Germinal center (tissue), 1 donor: Measurements from ENCODE around the gene MSMP.
A peak's percentile ranks its signal among the peaks of the same experiment; 100 is the strongest.

ENCODE experiments used
- DNase-seq: peaks from one replicate; pipeline ENCODE4 v3.0.0; 2012; ENCODE audit warnings: mixed read lengths, low spot score

The MSMP gene

DNA sequence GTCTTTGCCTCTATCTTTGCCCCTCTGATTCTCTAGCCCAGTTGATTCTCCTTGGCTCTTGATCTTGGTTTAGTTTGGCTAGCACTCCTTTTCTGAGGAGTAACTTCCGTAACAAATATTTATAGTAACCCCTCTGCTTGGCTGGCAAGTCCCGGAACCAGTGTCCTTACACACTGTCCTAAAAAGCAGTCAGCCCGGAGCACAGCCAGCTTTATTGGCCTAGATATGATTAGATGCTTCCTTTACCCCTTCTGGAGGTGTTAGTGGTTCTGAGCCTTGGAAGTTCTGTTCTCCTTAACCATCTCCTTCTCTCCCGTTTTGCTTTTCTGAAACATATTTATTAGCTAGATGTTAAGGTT, 17.0 kb upstream of the MSMP start:
- no peak for DNase-seq

DNA sequence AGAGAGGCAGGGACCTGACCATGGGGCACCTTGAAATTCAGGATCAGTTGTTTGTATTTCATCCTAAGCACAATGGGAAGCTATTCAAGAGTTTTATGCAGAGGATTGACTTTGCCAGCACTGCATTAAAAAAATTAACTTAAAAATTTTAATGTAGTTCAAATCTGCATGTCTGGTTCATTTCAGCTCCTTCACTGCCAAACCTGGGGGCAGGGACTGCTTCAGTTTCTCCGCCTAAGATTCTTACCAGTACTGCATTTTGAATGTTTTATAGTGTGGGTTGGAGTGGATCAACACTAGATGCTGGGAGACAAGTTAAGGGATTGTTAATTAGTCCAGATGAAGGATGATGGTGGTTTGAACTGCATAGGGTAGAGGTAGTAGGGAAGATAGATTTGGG, 15.7 kb upstream of the MSMP start:
- DNase-seq = no peak

DNA sequence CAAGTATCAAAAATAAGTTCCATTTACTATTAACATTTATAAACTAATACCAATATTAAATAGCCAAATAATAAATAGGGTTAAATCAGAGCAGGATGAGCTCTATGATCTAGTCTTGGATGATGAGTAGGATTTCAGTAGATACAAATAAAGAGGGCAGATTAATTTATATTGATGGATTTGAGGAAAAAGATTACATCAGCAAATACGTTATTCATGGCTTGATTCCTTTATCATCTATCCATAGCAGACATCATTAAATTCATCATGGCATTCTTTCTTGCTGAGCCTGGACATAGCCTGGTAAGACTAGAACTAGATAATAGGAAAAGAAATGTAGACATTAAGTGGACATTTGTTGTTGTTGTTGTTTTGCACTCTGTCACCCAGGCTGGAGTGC, 13.4 kb upstream of the MSMP start:
- DNase-seq = no peak

DNA sequence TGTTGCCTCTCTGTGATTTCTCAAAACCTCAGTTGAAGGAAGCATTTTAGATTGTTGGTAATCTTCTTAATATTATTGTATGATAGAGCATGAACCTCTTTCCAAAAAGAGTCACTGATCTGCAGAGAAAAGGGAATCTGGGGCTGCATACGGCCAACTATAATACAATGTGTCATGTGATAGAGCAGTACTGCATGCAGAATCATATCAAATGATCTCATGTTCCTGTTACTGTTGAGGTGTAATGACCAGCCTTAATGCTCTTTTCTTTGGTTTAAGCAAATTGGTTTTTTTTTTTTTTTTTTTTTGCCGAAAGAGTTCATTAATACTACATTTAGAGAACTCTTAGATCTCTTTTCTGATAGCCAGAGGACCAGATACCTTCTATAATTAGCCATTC, 12.9 kb upstream of the MSMP start:
- no peak for DNase-seq

DNA sequence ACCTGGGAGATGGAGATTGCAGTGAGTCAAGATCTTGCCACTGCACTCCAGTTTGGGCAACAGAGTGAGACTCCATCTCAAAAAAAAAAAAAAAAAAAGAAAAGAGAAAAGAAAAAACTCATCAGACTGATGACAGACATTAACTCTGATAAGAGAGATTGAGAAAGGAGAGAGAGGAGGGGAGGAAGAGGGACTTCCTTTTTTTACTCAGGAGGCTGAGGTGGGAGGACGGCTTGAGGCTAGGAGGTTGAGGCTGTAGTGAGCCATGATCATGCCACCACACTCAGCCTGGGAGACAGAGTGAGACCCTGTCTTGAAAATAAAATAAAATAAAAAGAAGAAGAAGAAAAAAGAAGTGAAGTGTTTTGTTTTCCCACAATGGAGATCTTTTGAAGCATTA, 9.7 kb upstream of the MSMP start:
- no peak for DNase-seq

DNA sequence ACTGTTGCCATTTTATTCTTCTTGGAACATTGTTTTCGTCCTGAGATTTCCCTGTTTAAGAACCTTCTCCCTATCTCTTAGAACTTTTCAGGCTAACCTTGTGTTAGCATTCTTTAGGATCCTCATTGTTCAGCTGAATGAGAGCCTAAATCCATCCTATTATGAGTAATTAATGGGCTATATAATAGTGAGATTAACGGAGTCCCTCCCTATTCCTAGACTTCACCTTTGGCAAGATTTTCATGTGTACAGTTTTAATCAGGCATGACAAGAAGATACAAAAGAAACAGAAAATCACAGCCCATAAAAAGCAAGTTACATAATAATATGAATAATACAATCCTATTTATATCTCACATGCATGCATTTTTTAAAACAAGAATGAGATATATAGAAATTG, 9.1 kb upstream of the MSMP start:
- no peak for DNase-seq

DNA sequence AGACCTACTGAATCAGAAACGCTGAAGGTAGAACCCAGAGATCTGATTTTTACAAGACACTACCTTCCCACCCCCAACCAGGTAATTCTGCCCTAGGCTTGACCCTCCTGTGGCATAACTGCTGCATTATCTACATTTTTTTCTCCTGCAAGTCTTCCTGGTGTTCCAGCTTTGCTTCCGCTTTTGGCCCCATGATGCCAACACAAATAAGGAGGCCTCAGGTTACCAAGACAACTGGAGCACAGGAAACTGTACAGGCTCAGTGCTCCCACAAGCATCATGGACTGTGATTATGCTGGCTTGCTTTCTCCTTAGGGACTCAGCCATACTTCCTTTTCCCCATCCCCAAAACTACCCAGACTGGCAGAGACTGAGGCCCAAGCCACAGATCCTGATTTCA, 6.6 kb upstream of the MSMP start:
- no peak for DNase-seq

DNA sequence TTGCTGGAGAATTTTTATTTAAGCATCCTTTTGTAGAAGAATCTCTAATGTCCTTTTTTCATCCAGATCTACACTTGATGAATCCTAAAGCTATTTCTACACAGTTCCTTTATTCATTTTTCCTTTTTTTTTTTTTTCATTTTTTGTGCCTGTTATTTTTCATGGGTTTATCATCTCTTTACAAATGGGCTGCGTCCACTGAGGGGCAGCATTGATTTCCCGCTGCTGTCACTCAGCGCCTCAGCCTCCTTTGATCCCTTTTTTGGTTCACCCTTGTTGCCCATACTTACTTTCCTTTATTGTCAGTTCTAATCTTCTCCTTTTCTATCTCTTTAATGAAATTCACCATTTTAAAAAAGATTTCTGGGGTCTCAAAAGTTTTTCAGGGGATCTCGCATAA, 5.7 kb upstream of the MSMP start:
- DNase-seq = no peak

DNA sequence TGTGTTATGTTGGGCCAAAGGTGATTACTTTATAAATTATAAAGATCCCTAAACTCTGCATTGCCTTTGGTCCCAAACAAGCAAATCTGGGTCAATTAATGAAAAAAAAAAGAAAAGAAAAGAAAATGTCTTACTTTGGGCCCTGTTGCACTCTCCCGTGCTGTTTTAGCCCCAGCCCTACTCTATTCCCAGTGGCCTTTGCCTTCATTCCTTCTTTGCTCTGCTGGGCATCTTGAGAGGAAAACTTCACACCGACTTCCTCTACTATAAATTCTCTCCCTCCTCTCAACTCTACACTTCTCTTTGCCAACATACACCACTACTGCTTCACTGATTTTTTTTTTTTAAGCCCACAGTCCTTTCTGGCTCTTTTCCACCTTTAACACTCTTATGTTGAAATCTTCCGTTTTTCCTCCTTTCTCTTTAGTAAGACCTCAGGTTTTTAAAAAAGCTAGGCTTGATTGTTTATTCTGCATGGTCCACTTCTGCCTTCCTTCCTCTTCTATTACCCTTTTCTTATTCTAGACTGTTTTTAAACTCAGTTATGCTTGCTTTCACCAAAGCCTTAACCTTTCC, 4.5 kb upstream of the MSMP start:
- DNase-seq = no peak

DNA sequence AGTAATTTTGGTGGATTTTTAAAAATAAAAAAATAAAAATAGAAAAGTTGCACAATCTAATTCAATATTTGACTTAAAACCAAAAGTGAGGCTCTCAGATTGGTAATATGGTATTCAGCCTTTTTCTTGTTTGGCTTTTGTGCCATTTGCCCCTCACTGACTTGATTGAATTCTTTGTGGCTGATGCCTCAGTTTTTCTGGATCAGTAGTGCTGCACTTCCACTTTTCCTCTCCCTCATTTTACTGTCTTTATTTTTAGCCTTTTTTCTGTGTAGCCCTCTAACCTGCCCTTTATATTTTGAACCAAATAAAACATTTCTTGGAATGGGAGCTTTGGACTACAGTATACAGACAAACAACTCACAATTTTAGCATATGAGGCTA, 3.8 kb upstream of the MSMP start:
- DNase-seq = no peak

DNA sequence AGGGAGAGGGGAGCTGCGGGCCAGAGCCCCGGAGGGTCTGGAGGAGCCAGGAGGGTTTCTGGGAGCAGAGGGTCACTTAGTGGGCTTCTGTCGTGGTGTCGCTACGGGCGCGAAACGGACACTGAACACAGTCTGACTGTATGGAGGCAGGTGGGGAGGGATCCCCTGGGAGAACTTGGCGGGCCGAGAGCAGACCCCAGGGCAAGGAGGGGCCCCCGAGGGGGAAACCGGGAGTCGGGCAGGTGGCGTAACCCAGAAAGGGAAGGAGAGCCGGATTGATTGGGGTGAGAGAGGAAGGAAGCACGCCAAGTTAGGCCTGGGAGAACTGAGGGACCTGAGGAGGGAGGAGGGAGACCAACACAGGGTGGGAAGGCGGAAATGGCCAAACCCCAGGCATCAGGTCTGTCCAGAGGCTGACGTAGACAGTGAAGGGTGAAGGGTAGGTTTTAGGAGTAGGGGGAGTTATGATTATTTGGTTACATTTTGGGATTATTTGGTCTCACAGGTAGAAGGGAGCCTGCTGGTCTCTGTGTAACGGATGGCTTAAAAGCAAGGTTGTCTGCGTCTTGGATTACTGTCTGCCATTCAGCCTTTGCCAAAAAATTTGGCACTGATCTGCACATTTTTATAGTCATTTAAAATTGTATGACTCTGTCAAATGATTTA, 3.3 kb upstream of the MSMP start:
- no peak for DNase-seq

DNA sequence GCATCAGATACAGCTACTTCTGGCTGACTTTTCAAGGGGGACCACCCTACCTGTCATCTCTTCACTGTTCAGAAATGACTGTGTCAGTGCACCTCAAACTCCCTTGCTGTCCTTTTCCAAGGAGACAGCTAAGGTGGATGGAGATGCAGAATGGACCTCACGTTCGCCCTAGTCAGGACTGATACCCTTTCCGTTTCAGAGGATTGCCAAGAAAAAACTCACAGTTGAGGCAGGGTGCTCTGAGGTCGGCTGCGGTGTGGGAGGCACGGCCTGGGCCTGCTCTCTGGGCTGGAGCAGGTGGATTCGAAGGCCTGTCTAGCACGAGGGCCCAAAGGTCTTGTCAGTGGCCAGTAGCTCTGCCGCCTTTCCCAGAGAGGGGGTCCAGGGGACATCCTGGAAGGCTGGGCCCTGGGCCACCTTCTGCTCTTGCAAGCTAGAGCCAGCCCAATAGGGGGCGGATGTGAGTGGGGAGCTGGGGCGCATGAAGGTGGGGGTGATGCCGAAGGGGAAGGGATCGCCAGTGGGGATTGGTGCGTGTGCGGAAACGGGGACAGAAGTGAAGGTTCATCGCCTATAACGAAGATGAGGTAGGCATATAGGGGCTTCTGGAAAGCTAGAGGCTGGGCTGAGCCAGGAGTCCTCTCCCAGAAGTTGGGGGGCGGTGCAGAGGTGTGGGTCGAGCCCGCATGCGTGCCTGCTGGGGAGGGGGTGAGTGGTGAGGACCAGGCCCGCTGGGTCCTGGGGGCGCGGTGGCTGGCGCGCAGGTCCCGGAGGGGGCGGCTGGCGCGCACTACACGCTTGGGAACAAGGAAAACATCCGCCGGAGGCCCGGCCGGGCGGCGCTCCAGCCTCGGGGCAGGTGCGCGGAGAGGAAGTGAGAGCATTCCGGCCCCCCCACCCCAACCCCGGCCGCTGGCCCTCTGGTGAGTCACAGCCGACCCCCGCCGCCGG, 2.5 kb upstream of the MSMP start:
- DNase-seq = peak; percentile 59

DNA sequence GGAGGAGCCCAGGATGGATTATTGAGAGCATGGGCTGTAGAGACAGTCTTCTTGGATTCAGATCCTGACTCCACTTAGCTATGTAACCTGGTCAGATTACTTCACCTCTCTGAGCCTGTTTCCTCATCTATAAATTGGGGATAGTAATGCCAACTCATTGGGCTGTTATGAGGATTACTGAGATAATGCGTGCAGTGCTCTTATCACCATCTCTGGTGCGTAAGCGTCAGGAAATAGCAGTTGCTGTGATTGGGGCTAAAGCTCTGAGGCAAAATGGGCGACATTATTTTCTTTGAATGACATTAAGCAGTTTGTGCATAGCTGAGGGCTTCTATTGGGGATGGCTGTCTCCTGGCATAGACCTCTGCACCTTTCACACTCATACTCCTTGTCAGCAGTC, 995 bp upstream of the MSMP start:
- DNase-seq = no peak

DNA sequence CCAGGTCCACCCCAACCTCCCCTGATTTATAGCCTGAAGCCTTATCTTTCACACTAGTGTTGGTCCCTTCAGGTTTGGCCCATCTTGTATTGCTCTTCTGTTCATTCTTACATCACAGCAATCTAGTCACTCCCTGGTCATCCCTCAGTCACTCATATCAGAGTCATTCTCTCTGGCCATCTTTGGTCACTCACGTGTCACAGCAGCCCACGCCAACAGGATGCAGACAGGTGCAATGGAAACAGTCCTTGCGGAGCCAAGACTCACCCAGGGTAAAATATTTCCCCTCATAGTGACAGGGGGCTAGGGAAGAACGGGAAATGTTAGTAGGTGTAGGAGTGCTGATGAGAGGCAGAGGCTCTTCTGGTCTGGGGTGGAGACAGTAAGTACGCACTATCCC, 610 bp downstream of the MSMP start:
- no peak for DNase-seq

DNA sequence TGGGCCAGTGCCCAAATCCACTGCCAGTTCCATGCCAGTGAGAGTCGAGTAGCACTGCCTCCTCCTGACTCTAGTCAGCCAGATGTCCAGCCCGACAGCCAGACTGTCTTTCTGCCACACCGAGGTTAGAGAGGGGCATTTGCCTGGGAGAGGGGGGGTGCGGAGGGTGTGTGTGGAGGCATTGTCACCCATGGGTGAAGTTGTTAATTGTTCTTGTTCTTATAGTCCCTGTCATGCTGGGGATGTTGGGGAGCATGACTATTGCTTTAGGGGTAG, 3.9 kb downstream of the MSMP start:
- no peak for DNase-seq

DNA sequence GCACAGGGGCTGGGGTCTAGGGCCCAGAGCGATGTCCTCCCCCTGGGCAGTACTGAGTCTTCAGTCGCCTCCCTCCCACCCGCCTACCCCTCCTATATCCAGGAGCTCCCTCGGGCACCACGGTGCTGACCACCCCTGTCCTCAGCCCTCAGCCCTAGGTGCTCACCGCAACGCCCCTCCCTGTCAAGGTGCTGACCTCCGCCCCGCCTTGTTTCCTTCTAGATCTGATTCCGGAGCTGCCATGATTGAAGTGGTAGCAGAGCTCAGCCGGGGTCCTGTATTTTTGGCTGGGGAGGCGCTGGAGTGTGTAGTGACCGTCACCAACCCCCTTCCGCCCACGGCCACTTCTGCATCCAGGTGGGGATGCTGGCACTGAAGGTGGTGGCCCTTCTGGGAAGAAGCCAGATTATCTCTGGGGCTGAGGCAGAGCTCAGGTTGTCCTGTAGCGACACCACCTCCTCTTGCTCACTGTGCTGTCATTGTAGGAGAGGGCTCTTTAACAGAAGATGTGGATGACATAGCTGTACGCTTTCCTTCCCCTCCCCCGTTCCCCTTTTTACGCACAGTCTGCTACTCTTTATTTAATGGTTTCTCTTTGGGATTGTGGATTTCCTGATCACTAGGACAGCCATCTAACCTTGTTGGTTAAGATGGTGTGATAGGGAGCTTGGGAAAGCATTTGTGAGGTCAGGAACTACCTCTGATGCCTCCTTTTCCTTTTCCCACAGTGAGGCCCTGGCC, 4.4 kb downstream of the MSMP start:
- DNase-seq = peak; percentile 19

DNA sequence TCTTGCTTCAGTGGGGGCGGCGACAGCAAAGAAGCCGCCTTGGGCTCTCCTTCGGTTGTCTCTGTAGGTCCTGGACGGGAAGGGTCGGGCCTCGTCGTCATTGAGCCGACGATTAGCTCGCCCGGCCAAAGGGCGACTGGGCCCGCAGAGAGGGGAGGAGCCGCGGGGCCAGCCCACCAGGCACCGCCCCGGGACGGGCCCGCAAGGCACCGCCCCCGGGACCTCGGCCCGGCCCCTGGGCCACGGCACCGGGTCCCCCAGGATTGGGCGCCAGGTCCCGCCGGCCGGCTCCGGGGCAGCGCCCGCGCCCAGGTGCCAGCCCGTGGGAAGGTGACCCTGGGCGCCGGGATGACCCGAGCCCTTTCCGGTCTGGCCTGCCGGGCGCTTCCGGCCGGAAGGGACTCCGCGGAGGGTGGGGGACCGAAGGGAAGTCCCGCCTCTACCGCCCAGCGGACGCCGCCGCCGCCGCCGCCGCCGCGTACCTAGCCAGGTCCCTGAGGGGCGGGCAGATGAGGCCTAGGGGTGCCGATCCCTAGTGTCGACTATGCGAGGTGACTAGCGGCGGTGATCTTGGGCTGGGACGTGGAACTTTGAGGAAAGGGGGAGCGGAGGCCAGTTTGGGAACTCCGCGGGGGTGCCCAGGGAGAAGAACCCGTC, 5.1 kb downstream of the MSMP start, which contains the start of the genes GBA2 and RGP1:
Gene GBA2 (minus strand): TSS at position 371 of the 657 bp plus-strand sequence. CDS start 524 bp downstream, outside the sequence.
Gene RGP1 (plus strand): TSS at position 430 of the 657 bp plus-strand sequence. CDS start 469 bp downstream, outside the sequence.
- peak; percentile 70 for DNase-seq

DNA sequence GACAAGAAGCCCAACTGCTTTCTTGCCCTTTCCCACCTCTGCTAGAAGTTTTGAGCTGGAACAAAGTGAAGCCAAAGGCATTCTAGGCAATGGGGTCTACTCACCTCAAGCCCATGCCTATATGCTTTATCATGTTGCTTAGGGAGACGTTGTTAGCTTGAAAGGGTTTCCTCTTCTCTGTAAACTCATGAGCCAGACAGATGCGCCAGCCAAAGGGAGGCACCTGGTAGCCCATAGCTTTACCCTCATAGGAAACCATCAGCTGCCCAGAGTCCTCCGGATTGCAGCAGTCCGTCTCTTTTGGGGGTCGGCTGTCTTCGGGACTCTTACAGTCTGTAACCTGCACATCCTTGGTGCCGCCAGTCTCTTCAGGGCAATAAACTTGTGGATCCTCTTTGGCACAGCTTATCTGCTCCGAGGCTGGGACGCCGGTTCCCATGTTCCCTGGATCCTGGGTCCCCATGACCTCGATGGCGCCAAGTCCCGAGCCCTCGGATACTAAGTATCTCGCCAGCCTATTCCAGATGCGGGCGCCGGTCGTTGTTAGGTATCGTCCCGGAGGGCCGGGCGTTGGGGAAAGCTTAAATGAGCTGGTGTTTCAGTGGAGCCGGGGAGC, 5.7 kb downstream of the MSMP start:
- DNase-seq = no peak

DNA sequence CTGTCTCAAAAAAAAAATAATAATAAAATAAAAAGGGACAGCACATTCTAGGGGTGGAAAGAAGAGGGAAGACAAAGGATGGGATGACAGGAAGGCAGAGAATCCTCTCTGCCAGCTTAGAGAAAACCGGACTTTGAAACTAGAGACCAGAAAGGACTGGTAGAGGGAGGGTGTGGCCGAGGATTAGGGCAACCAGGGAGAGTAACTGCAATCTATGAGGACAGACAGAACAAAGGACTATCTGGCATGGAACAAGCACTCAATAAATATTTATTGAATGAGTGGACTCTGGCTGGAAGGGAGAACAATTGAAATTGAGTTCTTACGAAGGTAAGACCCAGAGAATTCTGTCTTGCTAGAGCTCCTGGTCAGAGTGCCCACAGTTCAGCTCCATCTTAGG, 7.5 kb downstream of the MSMP start:
- no peak for DNase-seq

DNA sequence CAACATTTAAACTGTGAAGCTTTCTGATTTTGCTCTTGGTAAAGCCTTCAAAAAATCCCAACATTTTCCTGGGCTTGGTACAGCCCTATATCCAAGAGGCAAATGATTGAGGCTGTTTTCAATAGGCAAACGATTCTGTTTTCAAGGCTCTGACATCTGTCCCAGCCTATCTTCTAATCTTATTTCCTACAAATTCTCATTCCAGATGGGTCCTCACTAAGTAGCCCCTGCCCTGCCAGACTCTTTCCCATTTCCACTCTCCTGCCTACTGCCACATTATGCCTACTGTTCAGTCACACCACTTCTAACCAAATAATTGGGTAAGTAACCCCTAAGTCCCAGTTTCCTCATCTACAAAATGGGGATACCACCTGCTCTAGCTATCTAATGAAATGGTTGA, 8.5 kb downstream of the MSMP start:
- no peak for DNase-seq

DNA sequence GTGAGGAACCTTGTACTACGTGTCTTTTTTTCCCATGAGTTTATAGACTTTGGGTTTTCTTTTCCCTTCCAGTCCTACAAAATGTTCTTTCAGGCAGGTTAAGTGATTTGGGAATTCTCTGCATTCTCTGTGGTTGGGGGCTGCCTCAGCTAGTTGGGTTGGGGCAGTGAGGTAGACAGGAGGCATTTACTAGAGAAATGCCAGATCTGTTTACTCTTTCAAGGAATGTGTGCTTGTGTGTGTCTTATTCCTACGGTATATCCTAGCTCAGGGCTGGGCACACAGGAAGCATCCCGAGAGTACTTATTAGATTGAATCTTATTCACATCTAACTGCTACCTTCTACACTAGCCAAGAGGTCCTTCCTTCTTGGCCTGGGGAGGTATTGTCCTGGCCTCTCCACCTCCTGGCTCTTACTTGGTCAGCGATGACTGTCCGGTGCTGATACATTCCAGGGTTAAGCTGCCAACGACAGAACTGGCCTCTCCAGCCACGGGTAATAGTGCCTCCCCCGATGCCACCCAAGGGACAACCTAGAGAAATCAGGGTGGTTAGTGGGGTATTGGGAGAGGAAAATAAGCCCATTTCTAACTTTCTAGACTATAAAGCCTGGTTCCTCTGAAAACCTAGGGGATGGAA, 10.1 kb downstream of the MSMP start:
- DNase-seq = no peak
